ENCODE measurements around the gene APCDD1. TPM values are rescaled to one million over a fixed set of nuclear protein-coding genes. Genes with fewer than 3 reads are reported as not detected.

The APCDD1 gene
- total and polyA plus RNA-seq, 8 donors: 27.6 to 168 (median 136) TPM

DNA sequence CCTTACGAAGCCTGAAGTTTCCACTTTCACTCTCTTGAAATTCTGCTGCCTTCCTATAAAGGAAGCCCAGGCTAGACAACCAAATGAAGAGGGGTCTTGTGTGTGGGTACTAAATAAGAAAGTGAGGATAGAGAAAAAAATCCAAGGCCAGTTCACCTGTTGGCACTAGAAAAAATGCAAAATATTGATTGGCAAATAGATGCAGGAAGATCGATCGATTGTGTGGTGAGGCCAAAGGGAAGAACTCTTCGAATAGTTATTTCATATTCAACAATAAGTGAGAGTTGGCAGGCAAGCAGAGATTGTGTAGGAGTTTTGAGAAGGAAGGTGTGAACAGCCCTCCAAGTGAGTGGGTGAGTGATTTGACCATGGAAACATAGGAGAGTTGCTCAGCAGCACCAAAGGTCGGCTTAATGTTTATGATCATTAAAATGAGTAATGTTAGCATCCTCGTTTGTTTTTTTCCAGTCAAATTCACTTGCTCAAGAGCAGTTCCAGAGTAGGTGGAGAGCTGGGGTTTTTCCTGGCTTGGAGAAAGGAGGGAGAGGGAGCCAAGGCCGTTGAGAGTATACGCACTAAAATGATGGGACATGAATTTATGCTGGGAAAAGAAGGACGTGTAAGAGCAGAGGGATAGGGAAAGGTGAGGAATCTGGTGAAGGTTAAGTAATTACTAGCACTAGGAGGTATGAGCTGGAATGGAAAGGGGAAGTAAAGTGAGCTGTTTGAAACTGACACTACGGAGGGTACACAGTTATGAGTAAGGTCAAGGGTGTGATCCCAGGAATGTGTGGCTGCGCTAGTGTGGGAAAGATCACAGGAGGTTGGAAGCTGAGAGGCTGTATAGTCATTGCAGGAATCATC, 70.3 kb downstream of the APCDD1 start:
- ATAC-seq (no peak), DNase-seq (no peak)
- TF ChIP-seq, protein P1, sequence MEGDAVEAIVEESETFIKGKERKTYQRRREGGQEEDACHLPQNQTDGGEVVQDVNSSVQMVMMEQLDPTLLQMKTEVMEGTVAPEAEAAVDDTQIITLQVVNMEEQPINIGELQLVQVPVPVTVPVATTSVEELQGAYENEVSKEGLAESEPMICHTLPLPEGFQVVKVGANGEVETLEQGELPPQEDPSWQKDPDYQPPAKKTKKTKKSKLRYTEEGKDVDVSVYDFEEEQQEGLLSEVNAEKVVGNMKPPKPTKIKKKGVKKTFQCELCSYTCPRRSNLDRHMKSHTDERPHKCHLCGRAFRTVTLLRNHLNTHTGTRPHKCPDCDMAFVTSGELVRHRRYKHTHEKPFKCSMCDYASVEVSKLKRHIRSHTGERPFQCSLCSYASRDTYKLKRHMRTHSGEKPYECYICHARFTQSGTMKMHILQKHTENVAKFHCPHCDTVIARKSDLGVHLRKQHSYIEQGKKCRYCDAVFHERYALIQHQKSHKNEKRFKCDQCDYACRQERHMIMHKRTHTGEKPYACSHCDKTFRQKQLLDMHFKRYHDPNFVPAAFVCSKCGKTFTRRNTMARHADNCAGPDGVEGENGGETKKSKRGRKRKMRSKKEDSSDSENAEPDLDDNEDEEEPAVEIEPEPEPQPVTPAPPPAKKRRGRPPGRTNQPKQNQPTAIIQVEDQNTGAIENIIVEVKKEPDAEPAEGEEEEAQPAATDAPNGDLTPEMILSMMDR (IDR thresholded peaks at IDR 0.05): no peak
- intact Hi-C loops (cut with DNase I): loop anchor here in 1 of 2 donors (5.0 kb wide), 1 partner anchor 552 kb away; no protein-coding TSS in a partner anchor
- Histone ChIP-seq H3K9me3 (no peaks in the 10 kb centered on the region), H3K4me3 (peak overlapping the region in 1 of 2 donors; percentile 92), H3K27ac (peak overlapping the region; percentile 94 to 97), H3K27me3 (no peaks in the 10 kb centered on the region), H3K4me1 (peaks cover 17 to 46% of the 10 kb centered on the region in 2 donors), H3K36me3 (no peaks in the 10 kb centered on the region)

DNA sequence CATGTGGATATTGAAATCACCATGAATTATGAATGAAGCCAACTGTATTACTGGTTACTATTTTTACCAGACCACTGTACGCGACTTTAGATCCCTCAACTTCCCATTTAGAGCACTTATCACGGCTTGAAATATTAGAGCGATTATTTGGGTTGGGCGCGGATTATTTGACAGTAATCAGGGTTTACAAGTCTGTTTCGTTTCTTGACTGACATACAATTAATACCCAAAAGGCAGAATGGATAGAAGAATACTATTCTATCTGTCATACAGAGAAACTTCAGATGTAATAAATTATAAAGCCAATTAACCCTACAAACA, 70.9 kb downstream of the APCDD1 start:
- no peaks in the 10 kb centered on the region for H3K27me3 ChIP-seq
- TF ChIP-seq, protein P1 (IDR thresholded peaks at IDR 0.05): no peak
- H3K27ac ChIP-seq: peak overlapping the region; percentile 94 to 97
- ATAC-seq: no peak
- intact Hi-C loops (cut with DNase I): no loop called here
- DNase-seq: no peak
- H3K36me3 ChIP-seq: no peaks in the 10 kb centered on the region
- peak overlapping the region; percentile 86 to 92 for H3K4me3 ChIP-seq
- no peaks in the 10 kb centered on the region for H3K9me3 ChIP-seq
- H3K4me1 ChIP-seq: peaks cover 14 to 46% of the 10 kb centered on the region in 2 donors

DNA sequence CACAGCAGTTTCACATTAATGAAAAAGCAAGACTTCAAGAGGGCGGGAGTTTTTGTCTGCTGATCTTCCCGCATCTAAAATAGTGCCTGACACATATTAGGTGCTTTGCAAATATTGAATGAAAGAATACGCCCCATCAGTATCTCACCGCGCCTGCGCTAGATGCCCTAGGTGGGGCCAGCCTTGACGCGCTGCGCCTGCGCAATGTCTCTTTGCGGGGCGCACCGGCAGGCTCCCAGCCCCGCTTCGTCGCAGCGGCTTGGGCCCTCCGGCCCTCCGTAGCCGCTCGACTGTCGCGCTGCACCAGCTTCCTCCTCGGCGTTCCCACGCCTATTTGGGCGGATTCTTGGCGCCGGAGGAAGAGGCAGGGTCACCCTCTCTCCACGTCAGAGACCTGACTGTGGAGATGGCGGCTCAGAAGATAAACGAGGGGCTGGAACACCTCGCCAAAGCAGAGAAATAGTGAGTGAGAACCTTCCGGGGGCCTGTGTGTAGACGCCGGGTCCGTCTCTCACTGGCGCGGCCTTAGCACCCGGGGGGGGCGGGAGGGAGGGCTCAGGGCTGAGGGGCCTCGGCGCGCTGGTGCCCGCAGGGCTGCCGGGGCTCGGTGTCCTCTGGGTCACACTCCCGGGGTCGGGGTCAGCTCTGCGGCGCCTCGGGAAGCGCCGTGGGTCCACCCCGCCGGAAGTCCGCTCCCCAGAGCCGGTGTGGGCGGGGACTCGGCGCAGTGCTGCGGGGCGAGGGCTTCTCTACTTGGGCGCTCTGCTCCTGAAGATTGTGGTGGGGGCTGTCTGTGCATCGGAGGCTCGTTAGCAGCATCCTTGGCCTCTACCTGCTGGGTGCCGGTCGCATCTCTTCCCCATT, 71.5 kb downstream of the APCDD1 start, which contains the start of gene NAPG:
NAPG (plus strand) TSS at position 331 of the 864 bp plus-strand sequence; CDS start at position 407, 76 bp downstream.
- DNase-seq (peak; percentile 86 to 97 (median 94)), ATAC-seq (peak; percentile 95)
- Histone ChIP-seq H3K4me3 (peak within 1 kb of the TSS; percentile 86 to 92), H3K9me3 (no peaks in the 10 kb centered on the region), H3K27me3 (no peaks in the 10 kb centered on the region), H3K27ac (peak within 1 kb of the TSS; percentile 94 to 97), H3K36me3 (no peaks in the 10 kb centered on the region), H3K4me1 (peaks cover 14 to 44% of the 10 kb centered on the region in 2 donors)
- TF ChIP-seq, protein P1 (IDR thresholded peaks at IDR 0.05): no peak
- intact Hi-C loops (cut with DNase I): no loop called here

DNA sequence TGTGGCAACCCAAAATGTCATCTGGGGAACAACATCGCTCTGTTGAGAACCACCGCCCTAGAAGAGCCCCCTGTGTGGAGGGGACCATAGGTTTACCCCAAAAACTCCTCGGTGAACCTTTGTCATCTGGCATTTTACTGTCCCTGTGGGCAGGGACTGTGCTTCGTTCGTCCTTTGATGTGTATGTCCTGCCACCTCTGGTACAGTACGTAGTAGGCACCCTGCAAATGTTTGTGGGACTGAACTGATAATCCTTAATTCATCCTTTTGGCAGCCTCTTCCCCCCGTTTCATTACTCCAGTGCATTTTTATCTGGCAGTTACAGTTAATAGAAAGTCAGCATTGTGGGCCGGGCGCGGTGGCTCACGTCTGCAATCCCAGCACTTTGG, 72.1 kb downstream of the APCDD1 start:
- peak overlapping the region; percentile 86 to 92 for H3K4me3 ChIP-seq
- no peaks in the 10 kb centered on the region for H3K9me3 ChIP-seq
- H3K4me1 ChIP-seq: peaks cover 14 to 44% of the 10 kb centered on the region in 2 donors
- H3K27me3 ChIP-seq: no peaks in the 10 kb centered on the region
- H3K27ac ChIP-seq: peak overlapping the region; percentile 94 to 97
- intact Hi-C loops (cut with DNase I): no loop called here
- TF ChIP-seq, protein P1 (IDR thresholded peaks at IDR 0.05): no peak
- ATAC-seq (peak; percentile 7), DNase-seq (no peak)
- no peaks in the 10 kb centered on the region for H3K36me3 ChIP-seq

DNA sequence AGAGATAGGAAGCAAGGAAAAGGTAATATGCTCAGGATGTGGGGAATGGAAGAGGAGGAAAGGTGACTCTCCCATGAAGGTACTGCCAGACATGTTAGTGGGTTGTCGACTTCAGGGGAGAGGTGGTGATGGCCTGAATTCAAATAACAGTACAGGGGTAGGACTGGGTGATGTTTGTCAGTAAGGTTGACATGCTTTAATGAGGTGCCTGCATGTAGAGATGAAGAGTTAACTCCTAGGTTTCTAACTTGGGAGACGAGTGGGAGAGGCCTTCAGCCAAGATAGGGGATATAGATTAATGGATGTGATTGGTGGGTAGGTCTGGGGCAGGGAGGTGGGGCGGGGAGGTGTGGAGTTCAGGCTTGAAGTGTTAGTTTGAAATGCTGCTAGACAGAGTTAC, 74.0 kb downstream of the APCDD1 start:
- Histone ChIP-seq H3K4me1 (peaks cover 14 to 44% of the 10 kb centered on the region in 2 donors), H3K9me3 (no peaks in the 10 kb centered on the region), H3K27ac (no peak overlapping the region), H3K4me3 (no peak overlapping the region), H3K36me3 (no peaks in the 10 kb centered on the region), H3K27me3 (no peaks in the 10 kb centered on the region)
- TF ChIP-seq, protein P1 (IDR thresholded peaks at IDR 0.05): no peak
- no peak for ATAC-seq
- DNase-seq: no peak
- intact Hi-C loops (cut with DNase I): no loop called here
